K562 (cell line): Measurements from ENCODE around the gene WWC2. TPM values are rescaled to one million over a fixed set of nuclear protein-coding genes. Genes with fewer than 3 reads are reported as not detected.

Experiments used
- ATAC-seq: fragments of 200-7000 bp; cut with Tn5 transposase; 3 replicates; pipeline ENCODE4 v1.9.1; 2020; ENCODE audit warnings: moderate library complexity
- BruUV-seq: library from RNA; stranded (reverse); fragments of 400-500 nt; replicated peaks from 2 replicates; lab custom pipeline; 2021; lab: Mats Ljungman, UMichigan
- CTCF ChIA-PET: fragments of 300-600 bp; formaldehyde crosslinking; extraction: SDS; loops from one replicate; lab custom pipeline; 2021; ENCODE audit warnings: low intra/inter-chr PET ratio; lab: Yijun Ruan, JAX
- POLR2A ChIA-PET: fragments of 300-600, 350-650 bp; sonication (Branson Sonifier 250); formaldehyde crosslinking; extraction: SDS; loops from one replicate; lab custom pipeline; 2021; ENCODE audit warnings: antibody characterized with exemption, inconsistent platforms; lab: Yijun Ruan, JAX
- DNase-seq, 4 experiments: peaks; one replicate each; pipeline versions ENCODE4 v3.0.0 to v3.0.0-alpha.2; 2011 to 2018; ENCODE audit warnings: low spot score in 3 of 4, mixed read lengths in 3 of 4; ENCODE audit errors: extremely low read depth in 1 of 4
- FAIRE-seq: peaks from 2 replicates; lab custom pipeline; 2011; peaks lifted over from hg19 to GRCh38; lab: Jason Lieb, UNC
- H2AFZ ChIP-seq: 2 replicates; pipeline ENCODE4 v1.6.0; 2011; ENCODE audit warnings: low read depth, low read length, control low read depth, inconsistent platforms
- H3K27ac ChIP-seq: fragments of 200-600 bp; 3 replicates; pipeline ENCODE4 v1.8.0; 2011; ENCODE audit warnings: low read depth, mild to moderate bottlenecking, control low read depth, inconsistent platforms, low read length, moderate library complexity, mixed read lengths; ENCODE audit errors: extremely low read depth
- H3K27me3 ChIP-seq, 2 experiments: fragments of 300-600 bp in 1 of 2; 2 replicates in 1 of 2; 3 replicates in 1 of 2; pipeline versions ENCODE4 v1.6.0 to v1.8.0; 2011; ENCODE audit warnings: inconsistent platforms in 2 of 2, low read length in 2 of 2, mild to moderate bottlenecking in 1 of 2, mixed read lengths in 1 of 2, moderate library complexity in 1 of 2; ENCODE audit not compliant: control insufficient read depth in 2 of 2, insufficient read depth in 2 of 2
- H3K36me3 ChIP-seq: fragments of 300-600 bp; 3 replicates; pipeline ENCODE4 v1.8.0; 2011; ENCODE audit warnings: mild to moderate bottlenecking, low read length, inconsistent platforms; ENCODE audit not compliant: control insufficient read depth, insufficient read depth
- H3K4me1 ChIP-seq, 2 experiments: fragments of 200-600 bp in 1 of 2; replicated peaks in 1 of 2; 2 replicates in 1 of 2; 3 replicates in 1 of 2; pipeline versions ENCODE4 v1.5.1 to v1.8.0; 2011; ENCODE audit warnings: inconsistent platforms in 2 of 2, low read length in 2 of 2, mild to moderate bottlenecking in 1 of 2, mixed read lengths in 1 of 2, moderate library complexity in 1 of 2; ENCODE audit not compliant: control insufficient read depth in 2 of 2, insufficient read depth in 2 of 2
- H3K4me2 ChIP-seq: 2 replicates; pipeline ENCODE4 v1.6.1; 2011; ENCODE audit warnings: low read length, control low read depth, inconsistent platforms, mixed read lengths; ENCODE audit not compliant: insufficient read depth
- H3K4me3 ChIP-seq: fragments of 200-600 bp; sonication (generic), shearing (Covaris generic); 2 replicates; pipeline ENCODE4 v1.5.1; 2016; ENCODE audit warnings: control low read depth, inconsistent platforms
- H3K79me2 ChIP-seq: fragments of 200-600 bp; 3 replicates; pipeline ENCODE4 v1.8.0; 2011; ENCODE audit warnings: low read length, inconsistent platforms; ENCODE audit not compliant: control insufficient read depth, insufficient read depth
- H3K9ac ChIP-seq, 2 experiments: 2 replicates each; pipeline versions ENCODE4 v1.6.0 to v1.6.1; 2011; ENCODE audit warnings: low read depth in 2 of 2, low read length in 2 of 2, control low read depth in 1 of 2, inconsistent platforms in 1 of 2, mild to moderate bottlenecking in 1 of 2, mixed read lengths in 1 of 2; ENCODE audit not compliant: insufficient read depth in 1 of 2
- H3K9me1 ChIP-seq: one replicate; pipeline ENCODE4 v1.6.0; 2011; ENCODE audit warnings: inconsistent platforms, mild to moderate bottlenecking, low read length, moderate library complexity; ENCODE audit not compliant: control insufficient read depth, insufficient read depth
- H3K9me3 ChIP-seq: replicated peaks from 2 replicates; pipeline ENCODE4 v1.5.1; 2011; ENCODE audit warnings: low read depth, low read length, inconsistent platforms; ENCODE audit not compliant: control insufficient read depth, insufficient read depth
- H4K20me1 ChIP-seq: replicated peaks from 2 replicates; pipeline ENCODE4 v1.6.1; 2011; ENCODE audit warnings: low read length, inconsistent platforms, mixed read lengths; ENCODE audit not compliant: control insufficient read depth, insufficient read depth
- C11orf30 ChIP-seq: fragments of 450-650 bp; IDR thresholded peaks from 2 replicates; pipeline ENCODE4 v1.6.1; 2016; ENCODE audit warnings: low read depth, mild to moderate bottlenecking
- CBX5 ChIP-seq: IDR thresholded peaks from 2 replicates; pipeline ENCODE4 v1.6.1; 2014; ENCODE audit warnings: low read depth, borderline replicate concordance
- ILF3 ChIP-seq: fragments of 450-650 bp; IDR thresholded peaks from 2 replicates; pipeline ENCODE4 v1.6.1; 2018; ENCODE audit warnings: antibody characterized with exemption, mild to moderate bottlenecking, moderate library complexity, borderline replicate concordance
- POLR2G ChIP-seq: fragments of 200-400 bp; formaldehyde crosslinking; IDR thresholded peaks from 2 replicates; pipeline ENCODE4 v1.6.1; 2017; ENCODE audit warnings: low read depth, mild to moderate bottlenecking, antibody characterized with exemption, low read length, moderate library complexity
- RBM25 ChIP-seq: fragments of 200-400 bp; formaldehyde crosslinking; IDR thresholded peaks from 2 replicates; pipeline ENCODE4 v1.6.1; 2018; ENCODE audit warnings: low read length, low read depth, moderate library complexity; ENCODE audit not compliant: severe bottlenecking
- SRSF1 ChIP-seq: fragments of 200-400 bp; formaldehyde crosslinking; IDR thresholded peaks from 2 replicates; pipeline ENCODE4 v1.6.1; 2017; ENCODE audit warnings: mild to moderate bottlenecking, low read depth, low read length, moderate library complexity
- YBX1 ChIP-seq: fragments of 450-650 bp; IDR thresholded peaks from 2 replicates; pipeline ENCODE4 v1.7.1; 2016; ENCODE audit warnings: mild to moderate bottlenecking
- ZNF134 ChIP-seq: fragments of 250-450 bp; sonication (Bioruptor Pico); conservative IDR thresholded peaks from 2 replicates; pipeline ENCODE4 v1.4.0; 2020
- ZNF23 ChIP-seq: fragments of 250-450 bp; sonication (Bioruptor Pico); IDR thresholded peaks from 2 replicates; pipeline ENCODE4 v1.4.0; 2020; ENCODE audit warnings: mild to moderate bottlenecking
- ZNF316 ChIP-seq: fragments of 450-650 bp; IDR thresholded peaks from 2 replicates; pipeline ENCODE4 v1.6.1; 2016
- WGBS: fragments of 100-300 bp; shearing (Covaris generic); methylation state at CpG from one replicate; pipeline ENCODE4 v1.1.6; 2016; ENCODE audit warnings: low coverage, mixed read lengths; ENCODE audit not compliant: insufficient coverage; ENCODE audit errors: missing lambda C conversion rate; 5-methylcytosine and 5-hydroxymethylcytosine counted together
- in situ Hi-C: fragments of 300-500 bp; cut with MboI; formaldehyde crosslinking; loops from 4 replicates; pipeline ENCODE4 v1.15.0; 2018; ENCODE audit warnings: inconsistent platforms, mixed read lengths
- intact Hi-C: fragments of 100-400 bp; cut with micrococcal nuclease; formaldehyde crosslinking; loops from 2 replicates; pipeline ENCODE4 v1.14.2; 2022
- polyA plus RNA-seq, 8 experiments: library from polyadenylated mRNA; depleted of rRNA in 4 of 8; stranded (reverse) in 5 of 8; unstranded in 3 of 8; fragments of >200 nt; fragmentation: Nextera tagmentation in 2 of 8; fragmentation: Illumina TruSeq in 1 of 8; extraction: Ambion mirVana in 2 of 8; extraction: Trizol in 1 of 8; gene quantifications; 2 replicates each; pipeline versions ENCODE4 v1.2.1 to v1.2.3, GENCODE V29; 2011 to 2014; ENCODE audit warnings: inconsistent platforms in 1 of 8, missing spikeins in 1 of 8
- total RNA-seq, 7 experiments: library from RNA; depleted of rRNA in 6 of 7; stranded (reverse); fragments of >200 nt in 6 of 7; fragmentation: Illumina TruSeq in 2 of 7; extraction: Trizol in 2 of 7; gene quantifications; 2 replicates each; pipeline versions ENCODE4 v1.2.1 to v1.2.3, GENCODE V29; 2011 to 2021; ENCODE audit warnings: low replicate concordance in 1 of 7
- TF ChIP-seq, protein P1 (sequence below): fragments of 450-650 bp; IDR thresholded peaks from 2 replicates; pipeline ENCODE4 v1.6.1; 2018; ENCODE audit warnings: mild to moderate bottlenecking, low read depth; ENCODE audit not compliant: partially characterized antibody
- TF ChIP-seq, protein P2 (sequence below), 2 experiments: fragments of 450-650 bp in 1 of 2; sonication (generic) in 1 of 2; formaldehyde crosslinking in 1 of 2; IDR thresholded peaks in 1 of 2; conservative IDR thresholded peaks in 1 of 2; 2 replicates each; pipeline versions ENCODE4 v1.6.1 to v1.8.1; 2016 to 2023; ENCODE audit warnings: mild to moderate bottlenecking in 2 of 2, moderate library complexity in 2 of 2, inconsistent platforms in 1 of 2, missing genetic modification reagents in 1 of 2

The WWC2 gene
- total and polyA plus RNA-seq, 9 of the 15 experiments (the other 6 are each of a cell fraction or from before 2014, with no cell fraction given) = 3.7 to 39.4 (median 19.6) TPM

DNA sequence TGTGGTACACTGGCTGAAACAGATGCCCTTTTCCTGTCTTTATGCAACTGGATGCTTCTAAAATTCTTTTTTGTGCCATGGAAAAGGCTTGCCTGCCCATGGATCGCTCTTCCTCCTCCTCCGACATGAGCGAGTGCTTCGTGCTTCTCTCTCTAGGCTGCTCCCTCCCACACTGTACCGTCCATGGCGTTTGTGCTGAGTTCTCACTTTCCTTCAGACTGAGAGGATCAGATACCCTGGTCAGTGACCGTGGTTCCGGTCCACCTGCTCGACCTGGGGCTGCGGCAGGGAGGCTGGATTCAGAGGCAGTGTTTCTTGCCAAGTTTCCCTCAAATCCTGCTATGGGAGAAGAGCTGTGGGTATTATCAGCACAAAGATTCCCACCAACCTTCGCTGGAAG is 233.4 kb downstream of the WWC2 start:
- DNase-seq = no peak
- peaks cover 0 to 8% of the 10 kb centered on the region in 2 experiments; a peak in 2 of 5 replicates for H3K4me1 ChIP-seq
- no peak for ATAC-seq
- peaks cover 2 to 27% of the 10 kb centered on the region in 2 experiments; a peak in 2 of 5 replicates for H3K27me3 ChIP-seq
- no peak for FAIRE-seq
- no peak overlapping the region for H3K4me3 ChIP-seq
- BruUV-seq = no TSS peak
- H3K36me3 ChIP-seq = no peaks in the 10 kb centered on the region
- no peaks in the 10 kb centered on the region for H4K20me1 ChIP-seq
- in situ Hi-C loops (no loop called here), intact Hi-C loops (no loop called here)
- H3K9ac ChIP-seq = no peak overlapping the region
- WGBS = 15% methylated on average over 11 of the region's 11 CpGs
- no peak for TF ChIP-seq ZNF134 (CRISPR knock-in tag)
- TF ChIP-seq C11orf30 = peak; percentile 24
- TF ChIP-seq SRSF1 = no peak
- TF ChIP-seq, protein P1, sequence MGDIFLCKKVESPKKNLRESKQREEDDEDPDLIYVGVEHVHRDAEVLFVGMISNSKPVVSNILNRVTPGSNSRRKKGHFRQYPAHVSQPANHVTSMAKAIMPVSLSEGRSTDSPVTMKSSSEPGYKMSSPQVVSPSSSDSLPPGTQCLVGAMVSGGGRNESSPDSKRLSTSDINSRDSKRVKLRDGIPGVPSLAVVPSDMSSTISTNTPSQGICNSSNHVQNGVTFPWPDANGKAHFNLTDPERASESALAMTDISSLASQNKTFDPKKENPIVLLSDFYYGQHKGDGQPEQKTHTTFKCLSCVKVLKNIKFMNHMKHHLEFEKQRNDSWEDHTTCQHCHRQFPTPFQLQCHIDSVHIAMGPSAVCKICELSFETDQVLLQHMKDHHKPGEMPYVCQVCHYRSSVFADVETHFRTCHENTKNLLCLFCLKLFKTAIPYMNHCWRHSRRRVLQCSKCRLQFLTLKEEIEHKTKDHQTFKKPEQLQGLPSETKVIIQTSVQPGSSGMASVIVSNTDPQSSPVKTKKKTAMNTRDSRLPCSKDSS = no peak
- 0 out of 2 replicates have a peak, but pooled peaks have one; percentile 11 for TF ChIP-seq ZNF316
- no peak for TF ChIP-seq YBX1
- no peak for TF ChIP-seq ILF3
- TF ChIP-seq POLR2G = no peak
- no peak for TF ChIP-seq CBX5
- TF ChIP-seq RBM25 = no peak
- no peak for TF ChIP-seq ZNF23
- TF ChIP-seq, protein P2, sequence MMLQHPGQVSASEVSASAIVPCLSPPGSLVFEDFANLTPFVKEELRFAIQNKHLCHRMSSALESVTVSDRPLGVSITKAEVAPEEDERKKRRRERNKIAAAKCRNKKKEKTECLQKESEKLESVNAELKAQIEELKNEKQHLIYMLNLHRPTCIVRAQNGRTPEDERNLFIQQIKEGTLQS (IDR thresholded peaks at IDR 0.05) = no peak
- TF ChIP-seq, protein P2 (CRISPR knock-in tag; conservative IDR thresholded peaks at IDR 0.05) = no peak
- H3K9me1 ChIP-seq = no peaks in the 10 kb centered on the region
- no peak overlapping the region for H3K4me2 ChIP-seq
- no peak overlapping the region for H3K27ac ChIP-seq
- CTCF ChIA-PET = no interaction called here
- H3K79me2 ChIP-seq = no peaks in the 10 kb centered on the region
- no peak overlapping the region for H2AFZ ChIP-seq
- POLR2A ChIA-PET = interaction anchor here (0.6 to 1.3 kb wide), 2 partner anchors 16 to 362 kb away, joined by 3 read pairs; no protein-coding TSS in a partner anchor
- H3K9me3 ChIP-seq = no peaks in the 10 kb centered on the region
